Astrocyte (in vitro differentiated cells and primary cell): ENCODE data around the gene CENPX. TPM values are rescaled to one million over a fixed set of nuclear protein-coding genes. Genes with fewer than 3 reads are reported as not detected.

Source experiments
- DNase-seq: peaks from one replicate; pipeline ENCODE4 v3.0.0-alpha.2; 2010; ENCODE audit warnings: low read depth
- FAIRE-seq: peaks from 2 replicates; lab custom pipeline; 2011; peaks lifted over from hg19 to GRCh38; lab: Jason Lieb, UNC
- H2AFZ ChIP-seq: 2 replicates; pipeline ENCODE4 v1.6.0; 2012; ENCODE audit warnings: low read depth, low read length, inconsistent platforms
- H3K27ac ChIP-seq: 2 replicates; pipeline ENCODE4 v1.5.1; 2011; ENCODE audit warnings: low read depth, low read length, inconsistent platforms
- H3K27me3 ChIP-seq: 2 replicates; pipeline ENCODE4 v1.6.0; 2011; ENCODE audit warnings: low read length, inconsistent platforms; ENCODE audit not compliant: insufficient read depth
- H3K36me3 ChIP-seq: 2 replicates; pipeline ENCODE4 v1.5.1; 2011; ENCODE audit warnings: low read length, inconsistent platforms; ENCODE audit not compliant: insufficient read depth
- H3K4me1 ChIP-seq: 2 replicates; pipeline ENCODE4 v1.5.1; 2011; ENCODE audit warnings: low read length, inconsistent platforms; ENCODE audit not compliant: insufficient read depth
- H3K4me2 ChIP-seq: 2 replicates; pipeline ENCODE4 v1.6.0; 2012; ENCODE audit warnings: low read length, inconsistent platforms
- H3K4me3 ChIP-seq: 2 replicates; pipeline ENCODE4 v1.5.1; 2011; ENCODE audit warnings: low read depth, mild to moderate bottlenecking, low read length, inconsistent platforms; ENCODE audit not compliant: insufficient read depth
- H3K79me2 ChIP-seq: 2 replicates; pipeline ENCODE4 v1.6.0; 2012; ENCODE audit warnings: mild to moderate bottlenecking, low read length, inconsistent platforms; ENCODE audit not compliant: insufficient read depth
- H3K9ac ChIP-seq: 2 replicates; pipeline ENCODE4 v1.6.0; 2012; ENCODE audit warnings: mild to moderate bottlenecking, low read length, inconsistent platforms
- H3K9me3 ChIP-seq: 2 replicates; pipeline ENCODE4 v1.5.1; 2012; ENCODE audit warnings: low read depth, mild to moderate bottlenecking, low read length, inconsistent platforms; ENCODE audit not compliant: insufficient read depth
- H4K20me1 ChIP-seq: 2 replicates; pipeline ENCODE4 v1.6.0; 2012; ENCODE audit warnings: low read length, inconsistent platforms; ENCODE audit not compliant: insufficient read depth
- H3K27ac Mint-ChIP-seq: one replicate; pipeline ENCODE4 v1.8.0; 2021; ENCODE audit warnings: mild to moderate bottlenecking, mixed read lengths; ENCODE audit not compliant: unreplicated experiment
- H3K27me3 Mint-ChIP-seq: one replicate; pipeline ENCODE4 v1.8.0; 2021; ENCODE audit warnings: low read depth, mixed read lengths; ENCODE audit not compliant: unreplicated experiment
- H3K36me3 Mint-ChIP-seq: one replicate; pipeline ENCODE4 v1.8.0; 2021; ENCODE audit warnings: low read depth, mixed read lengths; ENCODE audit not compliant: unreplicated experiment
- H3K4me1 Mint-ChIP-seq: one replicate; pipeline ENCODE4 v1.8.0; 2021; ENCODE audit warnings: low read depth, mixed read lengths; ENCODE audit not compliant: unreplicated experiment
- H3K4me3 Mint-ChIP-seq: one replicate; pipeline ENCODE4 v1.8.0; 2021; ENCODE audit warnings: mild to moderate bottlenecking, moderate library complexity, mixed read lengths; ENCODE audit not compliant: unreplicated experiment
- H3K9me3 Mint-ChIP-seq: one replicate; pipeline ENCODE4 v1.8.0; 2021; ENCODE audit warnings: mild to moderate bottlenecking, mixed read lengths; ENCODE audit not compliant: unreplicated experiment
- EZH2 ChIP-seq: IDR thresholded peaks from 2 replicates; pipeline ENCODE4 v1.6.1; 2012; ENCODE audit warnings: mild to moderate bottlenecking, low read length, inconsistent platforms; ENCODE audit not compliant: insufficient read depth
- total RNA-seq: library from RNA; stranded (reverse); gene quantifications from 2 replicates; pipeline ENCODE4 v1.2.1, GENCODE V29; 2021
- TF ChIP-seq, protein P1 (sequence below): IDR thresholded peaks from 2 replicates; pipeline ENCODE4 v1.5.1; 2011; ENCODE audit warnings: low read depth, mild to moderate bottlenecking, inconsistent platforms, low read length, moderate library complexity; ENCODE audit not compliant: insufficient read depth

Gene CENPX
- total RNA-seq, 1 donor from 2014 or later: 26.7 TPM

DNA sequence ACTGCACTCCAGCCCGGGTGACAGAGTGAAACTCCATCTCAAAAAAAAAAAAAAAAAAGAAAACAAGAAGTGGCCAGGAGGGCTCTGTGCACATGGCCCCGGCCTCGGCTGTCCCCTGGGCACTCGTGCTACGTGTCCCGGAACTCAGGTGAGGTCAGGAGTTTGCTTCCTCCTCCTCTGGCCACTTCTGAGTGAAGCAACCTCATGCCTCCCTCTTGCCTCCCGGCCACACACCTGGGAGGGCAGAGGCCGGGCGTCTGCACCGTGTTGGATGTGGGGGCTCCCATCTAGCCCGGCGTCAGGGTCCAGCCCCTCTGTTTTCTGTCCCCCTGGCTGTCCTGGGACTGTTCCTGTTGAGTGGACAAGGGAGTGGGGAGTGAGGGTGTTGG lies 23.1 kb downstream of the CENPX start:
- FAIRE-seq: no peak
- TF ChIP-seq, protein P1, sequence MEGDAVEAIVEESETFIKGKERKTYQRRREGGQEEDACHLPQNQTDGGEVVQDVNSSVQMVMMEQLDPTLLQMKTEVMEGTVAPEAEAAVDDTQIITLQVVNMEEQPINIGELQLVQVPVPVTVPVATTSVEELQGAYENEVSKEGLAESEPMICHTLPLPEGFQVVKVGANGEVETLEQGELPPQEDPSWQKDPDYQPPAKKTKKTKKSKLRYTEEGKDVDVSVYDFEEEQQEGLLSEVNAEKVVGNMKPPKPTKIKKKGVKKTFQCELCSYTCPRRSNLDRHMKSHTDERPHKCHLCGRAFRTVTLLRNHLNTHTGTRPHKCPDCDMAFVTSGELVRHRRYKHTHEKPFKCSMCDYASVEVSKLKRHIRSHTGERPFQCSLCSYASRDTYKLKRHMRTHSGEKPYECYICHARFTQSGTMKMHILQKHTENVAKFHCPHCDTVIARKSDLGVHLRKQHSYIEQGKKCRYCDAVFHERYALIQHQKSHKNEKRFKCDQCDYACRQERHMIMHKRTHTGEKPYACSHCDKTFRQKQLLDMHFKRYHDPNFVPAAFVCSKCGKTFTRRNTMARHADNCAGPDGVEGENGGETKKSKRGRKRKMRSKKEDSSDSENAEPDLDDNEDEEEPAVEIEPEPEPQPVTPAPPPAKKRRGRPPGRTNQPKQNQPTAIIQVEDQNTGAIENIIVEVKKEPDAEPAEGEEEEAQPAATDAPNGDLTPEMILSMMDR: no peak
- no peak for TF ChIP-seq EZH2
- H3K9me3 ChIP-seq: no peaks in the 10 kb centered on the region

DNA sequence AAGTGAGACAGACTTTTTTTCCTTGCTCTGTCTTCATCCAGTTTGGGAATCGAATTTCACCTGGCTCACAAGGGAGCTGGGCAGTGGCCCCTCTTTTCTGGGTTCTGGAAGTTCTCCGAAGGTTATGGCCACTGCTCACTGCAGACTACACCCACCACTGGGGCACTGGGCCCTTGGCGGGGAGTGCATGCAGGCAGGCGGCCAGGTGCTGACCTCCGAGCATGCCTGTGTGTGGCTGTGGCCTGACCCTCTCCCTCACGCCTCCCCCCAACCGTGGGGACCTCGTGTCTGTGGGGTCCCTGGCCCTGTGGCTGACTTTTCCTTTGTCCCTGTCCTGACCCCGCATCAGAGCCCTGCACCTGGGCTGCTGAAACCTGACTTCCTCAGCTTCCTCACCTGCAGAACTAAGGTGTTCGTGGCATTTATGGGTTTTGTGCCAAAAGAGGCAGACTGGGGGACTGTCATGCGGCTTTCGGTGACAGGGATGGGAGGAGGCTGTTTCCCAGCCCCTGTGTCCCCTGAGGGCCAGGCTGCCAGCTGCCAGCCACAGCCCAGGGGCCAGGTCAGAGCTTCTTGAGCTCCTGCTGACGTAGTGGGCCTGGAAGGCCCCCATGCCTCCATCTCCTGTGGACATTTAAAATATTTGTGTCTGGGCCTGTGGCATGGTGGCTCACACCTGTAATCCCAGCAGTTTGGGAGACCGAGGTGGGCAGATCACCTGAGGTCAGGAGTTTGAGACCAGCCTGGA lies 23.8 kb downstream of the CENPX start:
- Mint-ChIP-seq H3K36me3 (peaks cover 3% of the 10 kb centered on the region), H3K4me1 (peaks cover 13% of the 10 kb centered on the region), H3K27ac (no peak overlapping the region), H3K27me3 (no peaks in the 10 kb centered on the region), H3K4me3 (no peak overlapping the region), H3K9me3 (no peaks in the 10 kb centered on the region)
- Histone ChIP-seq H3K9me3 (no peaks in the 10 kb centered on the region), H3K4me1 (peaks cover 16% of the 10 kb centered on the region), H3K36me3 (no peaks in the 10 kb centered on the region), H2AFZ (no peak overlapping the region), H3K27ac (no peak overlapping the region), H3K4me3 (no peak overlapping the region), H3K4me2 (no peak overlapping the region), H3K79me2 (no peaks in the 10 kb centered on the region), H3K9ac (no peak overlapping the region), H3K27me3 (no peaks in the 10 kb centered on the region), H4K20me1 (peaks cover 30% of the 10 kb centered on the region)
- FAIRE-seq (no peak), DNase-seq (no peak)
- no peak for TF ChIP-seq EZH2
- TF ChIP-seq, protein P1: no peak

More for the DNA sequence above, 23.1 kb downstream of the CENPX start:
- Histone ChIP-seq H3K4me2 (no peak overlapping the region), H3K4me1 (peaks cover 23% of the 10 kb centered on the region), H3K79me2 (no peaks in the 10 kb centered on the region), H3K4me3 (no peak overlapping the region), H4K20me1 (peaks cover 28% of the 10 kb centered on the region), H2AFZ (no peak overlapping the region), H3K27ac (no peak overlapping the region), H3K27me3 (no peaks in the 10 kb centered on the region), H3K9ac (no peak overlapping the region), H3K36me3 (no peaks in the 10 kb centered on the region)
- Mint-ChIP-seq H3K36me3 (peaks cover 3% of the 10 kb centered on the region), H3K9me3 (no peaks in the 10 kb centered on the region), H3K27ac (no peak overlapping the region), H3K4me3 (no peak overlapping the region), H3K27me3 (no peaks in the 10 kb centered on the region), H3K4me1 (peaks cover 14% of the 10 kb centered on the region)
- no peak for DNase-seq

DNA sequence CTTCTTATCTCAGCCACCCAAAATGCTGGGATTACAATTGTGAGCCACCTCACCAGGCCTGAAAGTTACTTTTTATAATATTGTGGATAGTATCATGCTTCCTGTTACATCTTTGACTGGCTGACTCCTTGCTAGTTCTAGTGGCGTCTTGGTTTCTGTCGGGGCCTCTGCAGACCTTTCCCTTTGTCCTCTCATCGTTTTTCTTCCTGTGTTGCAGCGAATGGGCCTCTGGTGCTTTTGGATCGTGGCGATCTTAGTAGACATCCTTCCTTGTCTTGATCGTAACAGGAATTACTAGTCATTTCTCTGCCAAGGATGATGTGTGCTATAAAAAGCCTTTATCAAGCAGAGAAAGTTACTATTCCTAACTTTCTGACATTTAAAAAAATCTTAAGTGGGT lies 24.5 kb downstream of the CENPX start:
- H3K36me3 ChIP-seq: no peaks in the 10 kb centered on the region
- no peak for DNase-seq
- H3K4me1 Mint-ChIP-seq: peaks cover 8% of the 10 kb centered on the region
- no peaks in the 10 kb centered on the region for H3K9me3 Mint-ChIP-seq
- no peak overlapping the region for H2AFZ ChIP-seq
- H3K27ac Mint-ChIP-seq: no peak overlapping the region
- no peak overlapping the region for H3K27ac ChIP-seq
- H3K4me3 Mint-ChIP-seq: no peak overlapping the region
- FAIRE-seq: no peak
- H3K9me3 ChIP-seq: no peaks in the 10 kb centered on the region
- no peaks in the 10 kb centered on the region for H3K79me2 ChIP-seq
- H3K27me3 Mint-ChIP-seq: no peaks in the 10 kb centered on the region
- H3K4me1 ChIP-seq: peaks cover 12% of the 10 kb centered on the region
- H3K27me3 ChIP-seq: no peaks in the 10 kb centered on the region
- H3K36me3 Mint-ChIP-seq: peaks cover 3% of the 10 kb centered on the region
- H4K20me1 ChIP-seq: peaks cover 36% of the 10 kb centered on the region
- TF ChIP-seq, protein P1: no peak
- no peak for TF ChIP-seq EZH2
- no peak overlapping the region for H3K9ac ChIP-seq
- H3K4me3 ChIP-seq: no peak overlapping the region
- H3K4me2 ChIP-seq: no peak overlapping the region
